HG02870 (cell line): ENCODE measurements around the gene MYH15.
A peak's percentile ranks its signal among the peaks of the same experiment; 100 is the strongest.

Experiments
- ATAC-seq: cut with Tn5 transposase; IDR thresholded peaks from one replicate; pipeline ENCODE4 v1.9.1; 2021; ENCODE audit warnings: mild to moderate bottlenecking, moderate library complexity; ENCODE audit not compliant: unreplicated experiment

Gene MYH15

GRCh38 chr3:108428586-108428985, 81.8 kb downstream of the MYH15 start:
- no peak for ATAC-seq

GRCh38 chr3:108420926-108421325, 89.5 kb downstream of the MYH15 start:
- ATAC-seq, result no peak

- no peak for ATAC-seq
These were observed 94.1 kb downstream of the MYH15 start for GRCh38 chr3:108416111-108416869.

GRCh38 chr3:108415661-108416060, 94.7 kb downstream of the MYH15 start:
- no peak for ATAC-seq

GRCh38 chr3:108414007-108414406, 96.4 kb downstream of the MYH15 start:
- no peak for ATAC-seq

GRCh38 chr3:108412121-108412750, 98.2 kb downstream of the MYH15 start:
- no peak for ATAC-seq

GRCh38 chr3:108410531-108410984, 99.8 kb downstream of the MYH15 start:
- no peak for ATAC-seq

GRCh38 chr3:108409800-108410178, 100.6 kb downstream of the MYH15 start:
- ATAC-seq, result no peak

- no peak for ATAC-seq
These were observed 101.3 kb downstream of the MYH15 start for GRCh38 chr3:108408883-108409799.

GRCh38 chr3:108407886-108408285, 102.5 kb downstream of the MYH15 start:
- ATAC-seq, result no peak

GRCh38 chr3:108406661-108407206, 103.7 kb downstream of the MYH15 start:
- peak; percentile 92 for ATAC-seq

GRCh38 chr3:108406063-108406660, 104.2 kb downstream of the MYH15 start:
- ATAC-seq, result no peak

- ATAC-seq, result no peak
These were observed 106.0 kb downstream of the MYH15 start for GRCh38 chr3:108404368-108404767.

- ATAC-seq, result no peak
These were observed 106.6 kb downstream of the MYH15 start for GRCh38 chr3:108403686-108404345.

GRCh38 chr3:108403198-108403597, 107.2 kb downstream of the MYH15 start:
- no peak for ATAC-seq

- ATAC-seq, result no peak
These were observed 108.6 kb downstream of the MYH15 start for GRCh38 chr3:108401836-108402235.

- ATAC-seq, result no peak
These were observed 111.9 kb downstream of the MYH15 start for GRCh38 chr3:108398510-108398909.

GRCh38 chr3:108396336-108396735, 114.1 kb downstream of the MYH15 start:
- no peak for ATAC-seq

GRCh38 chr3:108394563-108394962, 115.8 kb downstream of the MYH15 start:
- ATAC-seq, result no peak

GRCh38 chr3:108394016-108394415, 116.4 kb downstream of the MYH15 start:
- ATAC-seq, result no peak
